Measurements from ENCODE around the gene PPP2R5D. TPM values are rescaled to one million over a fixed set of nuclear protein-coding genes. Genes with fewer than 3 reads are reported as not detected.

The PPP2R5D gene
- total RNA-seq, 1 donor from 2014 or later, result 31.1 TPM

- DNase-seq (ENCODE audit: low spot score) (no peak), ATAC-seq (no peak)
- intact Hi-C loops (cut with DNase I), result no loop called here
Measured at GRCh38 chr6:43045371-43045930, 61.1 kb downstream of the PPP2R5D start.

- ATAC-seq, result no peak
- no peak for DNase-seq (ENCODE audit: low spot score)
- intact Hi-C loops (cut with DNase I), result no loop called here
Measured at GRCh38 chr6:43047998-43048397, 63.6 kb downstream of the PPP2R5D start.

GRCh38 chr6:43050981-43051380 is 66.6 kb downstream of the PPP2R5D start:
- ATAC-seq (no peak), DNase-seq (ENCODE audit: low spot score) (no peak)
- intact Hi-C loops (cut with DNase I), result no loop called here

- DNase-seq (ENCODE audit: low spot score) (no peak), ATAC-seq (no peak)
- intact Hi-C loops (cut with DNase I), result no loop called here
Measured at GRCh38 chr6:43052225-43052841, 68.0 kb downstream of the PPP2R5D start.

GRCh38 chr6:43052842-43053544 is 68.6 kb downstream of the PPP2R5D start:
- ATAC-seq, result peak; percentile 31
- no peak for DNase-seq (ENCODE audit: low spot score)
- intact Hi-C loops (cut with DNase I), result no loop called here

- intact Hi-C loops (cut with DNase I), result no loop called here
- ATAC-seq, result peak; percentile 95
Measured at GRCh38 chr6:43053545-43054205, 69.3 kb downstream of the PPP2R5D start, which contains the start of gene CUL7. Gene CUL7, minus strand, starts transcription at chr6:43053851. Its CDS starts 1,063 bp downstream, at chr6:43052788.

GRCh38 chr6:43054206-43054943 is 70.0 kb downstream of the PPP2R5D start:
- intact Hi-C loops (cut with DNase I), result no loop called here
- ATAC-seq (peak; percentile 1), DNase-seq (ENCODE audit: low spot score) (peak; percentile 67)

More at GRCh38 chr6:43053545-43054205, 69.3 kb downstream of the PPP2R5D start, which contains the start of gene CUL7:
- DNase-seq (ENCODE audit: low spot score), result peak; percentile 95

GRCh38 chr6:43055966-43056365 is 71.6 kb downstream of the PPP2R5D start:
- DNase-seq (ENCODE audit: low spot score), result no peak
- ATAC-seq, result no peak
- intact Hi-C loops (cut with DNase I), result no loop called here

GRCh38 chr6:43058531-43058930 is 74.2 kb downstream of the PPP2R5D start:
- no peak for DNase-seq (ENCODE audit: low spot score)
- no peak for ATAC-seq
- intact Hi-C loops (cut with DNase I), result no loop called here

- DNase-seq (ENCODE audit: low spot score), result peak; percentile 98
- intact Hi-C loops (cut with DNase I), result no loop called here
- peak; percentile 98 for ATAC-seq
Measured at GRCh38 chr6:43059168-43060033, 75.0 kb downstream of the PPP2R5D start, which contains the start of the genes KLC4 and MRPL2. Gene KLC4, plus strand, starts transcription at chr6:43059631. Its CDS starts 1,705 bp downstream, at chr6:43061336. Gene MRPL2, minus strand, starts transcription at chr6:43059434. Its CDS starts 53 bp downstream, at chr6:43059381.

GRCh38 chr6:43060034-43060754 is 75.8 kb downstream of the PPP2R5D start:
- intact Hi-C loops (cut with DNase I), result no loop called here

GRCh38 chr6:43060755-43061633 is 76.6 kb downstream of the PPP2R5D start:
- intact Hi-C loops (cut with DNase I), result no loop called here
- ATAC-seq, result no peak
- DNase-seq (ENCODE audit: low spot score), result no peak

More at GRCh38 chr6:43060034-43060754, 75.8 kb downstream of the PPP2R5D start:
- peak; percentile 2 for ATAC-seq
- no peak for DNase-seq (ENCODE audit: low spot score)

- DNase-seq (ENCODE audit: low spot score) (no peak), ATAC-seq (no peak)
- intact Hi-C loops (cut with DNase I), result no loop called here
Measured at GRCh38 chr6:43061861-43062260, 77.5 kb downstream of the PPP2R5D start.

Data from sciatic nerve (tissue), 2 donors.